ENCODE results near the gene CELSR1. TPM values are rescaled to one million over a fixed set of nuclear protein-coding genes. Genes with fewer than 3 reads are reported as not detected.

The CELSR1 gene
- 10 to 100 TPM; 23.7 to 30.9 (median 27.5) TPM for polyA plus RNA-seq (ENCODE audit: insufficient read length in 4 of 4)

GRCh38 chr22:46537225-46537945, at the start of gene CELSR1:
CELSR1 (minus strand) TSS chr22:46537620; CDS start chr22:46537170, 450 bp downstream.
- DNase-seq (ENCODE audit: low read depth in 4 of 4, low spot score in 3 of 4), result no peak

GRCh38 chr22:46587061-46587460, 49.6 kb upstream of the CELSR1 start:
- no peak for DNase-seq (ENCODE audit: low read depth in 4 of 4, low spot score in 3 of 4)

- DNase-seq (ENCODE audit: low read depth in 4 of 4, low spot score in 3 of 4), result no peak
These were observed 49.2 kb upstream of the CELSR1 start for GRCh38 chr22:46586531-46587011.

- DNase-seq (ENCODE audit: low read depth in 4 of 4, low spot score in 3 of 4), result no peak
These were observed 48.7 kb upstream of the CELSR1 start for GRCh38 chr22:46586123-46586519.

- DNase-seq (ENCODE audit: low read depth in 4 of 4, low spot score in 3 of 4), result no peak
These were observed 48.1 kb upstream of the CELSR1 start for GRCh38 chr22:46585340-46586122.

GRCh38 chr22:46584081-46584921, 46.9 kb upstream of the CELSR1 start:
- no peak for DNase-seq (ENCODE audit: low read depth in 4 of 4, low spot score in 3 of 4)

GRCh38 chr22:46583571-46583970, 46.2 kb upstream of the CELSR1 start:
- no peak for DNase-seq (ENCODE audit: low read depth in 4 of 4, low spot score in 3 of 4)

GRCh38 chr22:46582281-46582933, 45.0 kb upstream of the CELSR1 start:
- no peak for DNase-seq (ENCODE audit: low read depth in 4 of 4, low spot score in 3 of 4)

- DNase-seq (ENCODE audit: low read depth in 4 of 4, low spot score in 3 of 4), result no peak
These were observed 44.3 kb upstream of the CELSR1 start for GRCh38 chr22:46581538-46582244.

- DNase-seq (ENCODE audit: low read depth in 4 of 4, low spot score in 3 of 4), result no peak
These were observed 43.6 kb upstream of the CELSR1 start for GRCh38 chr22:46580940-46581537.

- DNase-seq (ENCODE audit: low read depth in 4 of 4, low spot score in 3 of 4), result no peak
These were observed 42.5 kb upstream of the CELSR1 start for GRCh38 chr22:46579751-46580449.

GRCh38 chr22:46578824-46579561, 41.6 kb upstream of the CELSR1 start:
- no peak for DNase-seq (ENCODE audit: low read depth in 4 of 4, low spot score in 3 of 4)

- no peak for DNase-seq (ENCODE audit: low read depth in 4 of 4, low spot score in 3 of 4)
These were observed 40.9 kb upstream of the CELSR1 start for GRCh38 chr22:46578251-46578823.

- DNase-seq (ENCODE audit: low read depth in 4 of 4, low spot score in 3 of 4), result no peak
These were observed 40.2 kb upstream of the CELSR1 start for GRCh38 chr22:46577368-46578249.

GRCh38 chr22:46576556-46577367, 39.3 kb upstream of the CELSR1 start:
- DNase-seq (ENCODE audit: low read depth in 4 of 4, low spot score in 3 of 4), result no peak
